IMR-90 (cell line): ENCODE measurements around the gene TSPYL1.

Source experiments
- RCOR1 ChIP-seq: IDR thresholded peaks from 2 replicates; pipeline ENCODE4 v1.6.1; 2012; ENCODE audit warnings: mild to moderate bottlenecking, low read length, improper control_type of control experiment; ENCODE audit not compliant: insufficient replicate concordance
- TF ChIP-seq, protein P1 (sequence below): conservative IDR thresholded peaks from 2 replicates; pipeline ENCODE4 v1.5.1; 2012; ENCODE audit warnings: mild to moderate bottlenecking, low read depth, low read length, improper control_type of control experiment

DNA sequence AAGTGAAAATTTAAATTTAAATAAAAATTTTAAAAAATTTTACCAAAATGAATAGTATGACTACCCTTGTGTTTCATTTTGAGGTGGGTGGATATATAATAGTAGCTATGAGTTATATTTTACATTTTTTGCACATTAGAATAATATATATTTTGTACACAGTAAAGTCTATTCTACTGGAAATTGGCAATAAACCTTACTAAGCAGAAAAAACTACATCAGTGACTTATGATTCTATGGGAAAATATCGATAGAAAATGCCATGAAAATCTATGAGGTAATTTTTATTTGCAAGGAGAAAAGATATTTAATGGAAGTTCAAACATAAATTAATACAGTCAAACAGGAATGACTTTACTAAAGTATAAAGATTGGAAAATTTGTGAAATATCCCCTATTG lies 23.0 kb downstream of the TSPYL1 start:
- TF ChIP-seq, protein P1, sequence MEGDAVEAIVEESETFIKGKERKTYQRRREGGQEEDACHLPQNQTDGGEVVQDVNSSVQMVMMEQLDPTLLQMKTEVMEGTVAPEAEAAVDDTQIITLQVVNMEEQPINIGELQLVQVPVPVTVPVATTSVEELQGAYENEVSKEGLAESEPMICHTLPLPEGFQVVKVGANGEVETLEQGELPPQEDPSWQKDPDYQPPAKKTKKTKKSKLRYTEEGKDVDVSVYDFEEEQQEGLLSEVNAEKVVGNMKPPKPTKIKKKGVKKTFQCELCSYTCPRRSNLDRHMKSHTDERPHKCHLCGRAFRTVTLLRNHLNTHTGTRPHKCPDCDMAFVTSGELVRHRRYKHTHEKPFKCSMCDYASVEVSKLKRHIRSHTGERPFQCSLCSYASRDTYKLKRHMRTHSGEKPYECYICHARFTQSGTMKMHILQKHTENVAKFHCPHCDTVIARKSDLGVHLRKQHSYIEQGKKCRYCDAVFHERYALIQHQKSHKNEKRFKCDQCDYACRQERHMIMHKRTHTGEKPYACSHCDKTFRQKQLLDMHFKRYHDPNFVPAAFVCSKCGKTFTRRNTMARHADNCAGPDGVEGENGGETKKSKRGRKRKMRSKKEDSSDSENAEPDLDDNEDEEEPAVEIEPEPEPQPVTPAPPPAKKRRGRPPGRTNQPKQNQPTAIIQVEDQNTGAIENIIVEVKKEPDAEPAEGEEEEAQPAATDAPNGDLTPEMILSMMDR = no peak
- no peak for TF ChIP-seq RCOR1
